Gastrocnemius medialis (tissue), 4 donors: ENCODE data around the gene PARVA. TPM values are rescaled to one million over a fixed set of nuclear protein-coding genes. Genes with fewer than 3 reads are reported as not detected.

Experiments
- ATAC-seq, 2 donors: fragments of 150-250 bp; one replicate each; pipeline ENCODE4 v1.9.1; 2016
- DNase-seq, 2 donors: peaks; one replicate each; pipeline ENCODE4 v3.0.0-alpha.2; 2019
- H3K27ac ChIP-seq, 4 donors: fragments of 200-600 bp; sonication (generic); 1 replicate in 1 of 4; 2 replicates in 3 of 4; pipeline ENCODE4 v1.5.1; 2016 to 2018; ENCODE audit warnings: mild to moderate bottlenecking in 2 of 4, moderate library complexity in 1 of 4
- H3K27me3 ChIP-seq, 3 donors: fragments of 200-600 bp; sonication (generic) in 2 of 3; 1 replicate in 1 of 3; 2 replicates in 2 of 3; pipeline versions ENCODE4 v1.5.1 to v1.6.0; 2016 to 2019; ENCODE audit warnings: mild to moderate bottlenecking in 1 of 3, moderate library complexity in 1 of 3
- H3K36me3 ChIP-seq, 2 donors: fragments of 200-600 bp; sonication (generic) in 1 of 2; one replicate each; pipeline ENCODE4 v1.5.1; 2017 to 2018
- H3K4me1 ChIP-seq, 2 donors: fragments of 200-600 bp; sonication (generic) in 1 of 2; one replicate each; pipeline ENCODE4 v1.5.1; 2016 to 2017; ENCODE audit warnings: mild to moderate bottlenecking in 2 of 2
- H3K4me3 ChIP-seq, 4 donors: fragments of 200-600 bp; sonication (generic) in 3 of 4; 1 replicate in 1 of 4; 2 replicates in 3 of 4; pipeline ENCODE4 v1.5.1; 2016 to 2019; ENCODE audit warnings: mild to moderate bottlenecking in 2 of 4
- H3K9me3 ChIP-seq, 3 donors: fragments of 200-600 bp; sonication (generic) in 2 of 3; 1 replicate in 1 of 3; 2 replicates in 2 of 3; pipeline ENCODE4 v1.5.1; 2016 to 2019
- CTCF ChIP-seq, 5 experiments: fragments of 450-650 bp in 3 of 5; fragments of 200-600 bp in 2 of 5; sonication (generic) in 2 of 5; IDR thresholded peaks in 4 of 5; conservative IDR thresholded peaks in 1 of 5; 1 replicate in 4 of 5; 2 replicates in 1 of 5; pipeline ENCODE4 v1.5.1; 2016 to 2019; ENCODE audit warnings: antibody characterized with exemption in 5 of 5, mild to moderate bottlenecking in 3 of 5, moderate library complexity in 3 of 5
- POLR2A ChIP-seq, 2 donors: fragments of 450-650 bp; IDR thresholded peaks; one replicate each; pipeline ENCODE4 v1.6.1; 2017; ENCODE audit warnings: antibody characterized with exemption in 2 of 2, mild to moderate bottlenecking in 2 of 2, moderate library complexity in 2 of 2
- in situ Hi-C, 4 donors: fragments of 200-750 bp; cut with MboI; loops; one replicate each; pipeline versions ENCODE4 v1.15.0 to v1.8.0; 2017; ENCODE audit warnings: low sequenced_read_pairs in 4 of 4
- intact Hi-C: fragments of 100-400 bp; cut with DNase I; formaldehyde crosslinking; loops from one replicate; pipeline ENCODE4 v1.15.1; 2023; ENCODE audit warnings: low total_unique reads
- total RNA-seq, 4 donors: library from RNA; depleted of rRNA; stranded (reverse); fragments of >200 nt; gene quantifications; one replicate each; pipeline versions ENCODE4 v1.1.0 to v1.2.3, GENCODE V29; 2016

The PARVA gene
- total RNA-seq, 4 donors from 2014 or later, result 4.4 to 9.7 (median 8.4) TPM

- H3K27ac ChIP-seq, result peak overlapping the region in 1 of 4 donors; percentile 25
- intact Hi-C loops (no loop called here), in situ Hi-C loops (no loop called here)
These were observed 162.8 kb downstream of the PARVA start for GRCh38 chr11:12540075-12540680.

GRCh38 chr11:12540913-12541582, 163.7 kb downstream of the PARVA start:
- Histone ChIP-seq H3K9me3 (no peaks in the 10 kb centered on the region), H3K4me1 (peaks cover 8 to 10% of the 10 kb centered on the region in 2 donors), H3K27me3 (no peaks in the 10 kb centered on the region), H3K4me3 (no peak overlapping the region), H3K27ac (peak overlapping the region in 1 of 4 donors; percentile 25), H3K36me3 (no peaks in the 10 kb centered on the region)
- intact Hi-C loops (no loop called here), in situ Hi-C loops (no loop called here)
- TF ChIP-seq CTCF (IDR thresholded peaks at IDR 0.05 in 4 of 5, conservative IDR thresholded peaks at IDR 0.05 in 1 of 5), result no peak
- no peak for TF ChIP-seq POLR2A (IDR thresholded peaks at IDR 0.05)
- peak in 1 of 2 donors; percentile 28 for DNase-seq
- ATAC-seq, result peak; percentile 32 to 41

More at GRCh38 chr11:12540075-12540680, 162.8 kb downstream of the PARVA start:
- peaks cover 8 to 10% of the 10 kb centered on the region in 2 donors for H3K4me1 ChIP-seq
- H3K9me3 ChIP-seq, result no peaks in the 10 kb centered on the region
- DNase-seq (no peak), ATAC-seq (no peak)
- H3K4me3 ChIP-seq, result no peak overlapping the region
- no peaks in the 10 kb centered on the region for H3K27me3 ChIP-seq
- H3K36me3 ChIP-seq, result no peaks in the 10 kb centered on the region
- TF ChIP-seq POLR2A (IDR thresholded peaks at IDR 0.05), result no peak
- TF ChIP-seq CTCF (IDR thresholded peaks at IDR 0.05 in 4 of 5, conservative IDR thresholded peaks at IDR 0.05 in 1 of 5), result no peak

- Histone ChIP-seq H3K27ac (no peak overlapping the region), H3K9me3 (no peaks in the 10 kb centered on the region), H3K36me3 (no peaks in the 10 kb centered on the region), H3K27me3 (no peaks in the 10 kb centered on the region), H3K4me3 (no peak overlapping the region), H3K4me1 (peaks cover 8 to 10% of the 10 kb centered on the region in 2 donors)
- in situ Hi-C loops (no loop called here), intact Hi-C loops (no loop called here)
- no peak for ATAC-seq
- TF ChIP-seq CTCF (IDR thresholded peaks at IDR 0.05 in 4 of 5, conservative IDR thresholded peaks at IDR 0.05 in 1 of 5) (no peak), POLR2A (IDR thresholded peaks at IDR 0.05) (no peak)
- no peak for DNase-seq
These were observed 164.3 kb downstream of the PARVA start for GRCh38 chr11:12541583-12542151.

- Histone ChIP-seq H3K4me1 (peaks cover 6 to 8% of the 10 kb centered on the region in 2 donors), H3K9me3 (no peaks in the 10 kb centered on the region), H3K27ac (no peak overlapping the region), H3K36me3 (no peaks in the 10 kb centered on the region), H3K27me3 (no peaks in the 10 kb centered on the region), H3K4me3 (no peak overlapping the region)
- intact Hi-C loops, result no loop called here
- ATAC-seq, result no peak
- in situ Hi-C loops, result no loop called here
- DNase-seq, result no peak
- TF ChIP-seq POLR2A (IDR thresholded peaks at IDR 0.05) (no peak), CTCF (IDR thresholded peaks at IDR 0.05 in 4 of 5, conservative IDR thresholded peaks at IDR 0.05 in 1 of 5) (no peak)
These were observed 165.0 kb downstream of the PARVA start for GRCh38 chr11:12542186-12542935.
